Fibroblast of villous mesenchyme (primary cell): Measurements from ENCODE around the gene TRIM33. TPM values are rescaled to one million over a fixed set of nuclear protein-coding genes. Genes with fewer than 3 reads are reported as not detected.

Experiments used
- DNase-seq: peaks from one replicate; pipeline ENCODE4 v3.0.0-alpha.2; 2010; ENCODE audit warnings: low read depth
- H3K4me3 ChIP-seq: 2 replicates; pipeline ENCODE4 v1.5.1; 2011; ENCODE audit warnings: low read depth, mild to moderate bottlenecking, low read length
- total RNA-seq: library from RNA; depleted of rRNA; stranded (reverse); fragments of >200 nt; gene quantifications from 2 replicates; pipeline ENCODE4 v1.2.3, GENCODE V29; 2012
- TF ChIP-seq, protein P1 (sequence below): IDR thresholded peaks from 2 replicates; pipeline ENCODE4 v1.5.1; 2012; ENCODE audit warnings: low read depth, mild to moderate bottlenecking, low read length; ENCODE audit not compliant: insufficient read depth

TRIM33 gene
- total RNA-seq, 1 donor: 36.3 TPM

DNA sequence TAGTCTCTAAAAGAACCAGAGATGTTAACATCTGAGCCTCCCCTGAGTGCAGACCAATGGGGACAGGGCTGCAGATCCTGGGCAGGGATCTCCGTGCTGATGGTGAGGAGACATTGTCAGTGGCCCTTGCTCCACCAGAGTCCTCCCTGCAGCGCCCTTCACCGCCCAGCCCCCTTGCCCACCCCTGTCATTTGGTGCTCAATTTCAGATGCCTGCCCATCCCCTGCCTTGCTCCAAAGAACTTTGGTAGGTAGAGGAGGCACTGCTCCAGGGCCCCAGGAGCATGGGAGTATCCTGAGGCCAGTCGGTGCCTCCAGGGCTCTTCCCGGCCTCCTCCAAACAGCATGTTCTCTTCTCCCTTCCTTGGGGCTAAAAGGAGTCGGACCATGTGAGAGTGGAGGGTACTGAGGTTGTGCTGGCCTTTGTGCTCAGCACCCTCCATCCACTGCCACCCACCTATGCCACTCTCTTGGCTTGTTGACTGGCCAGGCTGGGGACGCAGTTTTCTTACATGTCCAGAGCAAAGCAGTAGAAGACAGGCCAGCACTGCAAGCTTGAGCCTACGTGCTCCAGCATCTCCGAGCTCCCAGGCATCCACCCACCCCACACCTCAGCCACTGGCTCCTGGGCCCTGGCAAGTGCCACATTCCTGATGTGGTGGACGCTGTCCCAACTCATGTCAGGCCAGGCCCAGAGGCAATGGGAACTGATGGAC, 160.1 kb downstream of the TRIM33 start:
- H3K4me3 ChIP-seq: no peak overlapping the region
- TF ChIP-seq, protein P1, sequence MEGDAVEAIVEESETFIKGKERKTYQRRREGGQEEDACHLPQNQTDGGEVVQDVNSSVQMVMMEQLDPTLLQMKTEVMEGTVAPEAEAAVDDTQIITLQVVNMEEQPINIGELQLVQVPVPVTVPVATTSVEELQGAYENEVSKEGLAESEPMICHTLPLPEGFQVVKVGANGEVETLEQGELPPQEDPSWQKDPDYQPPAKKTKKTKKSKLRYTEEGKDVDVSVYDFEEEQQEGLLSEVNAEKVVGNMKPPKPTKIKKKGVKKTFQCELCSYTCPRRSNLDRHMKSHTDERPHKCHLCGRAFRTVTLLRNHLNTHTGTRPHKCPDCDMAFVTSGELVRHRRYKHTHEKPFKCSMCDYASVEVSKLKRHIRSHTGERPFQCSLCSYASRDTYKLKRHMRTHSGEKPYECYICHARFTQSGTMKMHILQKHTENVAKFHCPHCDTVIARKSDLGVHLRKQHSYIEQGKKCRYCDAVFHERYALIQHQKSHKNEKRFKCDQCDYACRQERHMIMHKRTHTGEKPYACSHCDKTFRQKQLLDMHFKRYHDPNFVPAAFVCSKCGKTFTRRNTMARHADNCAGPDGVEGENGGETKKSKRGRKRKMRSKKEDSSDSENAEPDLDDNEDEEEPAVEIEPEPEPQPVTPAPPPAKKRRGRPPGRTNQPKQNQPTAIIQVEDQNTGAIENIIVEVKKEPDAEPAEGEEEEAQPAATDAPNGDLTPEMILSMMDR: no peak
- DNase-seq: no peak

DNA sequence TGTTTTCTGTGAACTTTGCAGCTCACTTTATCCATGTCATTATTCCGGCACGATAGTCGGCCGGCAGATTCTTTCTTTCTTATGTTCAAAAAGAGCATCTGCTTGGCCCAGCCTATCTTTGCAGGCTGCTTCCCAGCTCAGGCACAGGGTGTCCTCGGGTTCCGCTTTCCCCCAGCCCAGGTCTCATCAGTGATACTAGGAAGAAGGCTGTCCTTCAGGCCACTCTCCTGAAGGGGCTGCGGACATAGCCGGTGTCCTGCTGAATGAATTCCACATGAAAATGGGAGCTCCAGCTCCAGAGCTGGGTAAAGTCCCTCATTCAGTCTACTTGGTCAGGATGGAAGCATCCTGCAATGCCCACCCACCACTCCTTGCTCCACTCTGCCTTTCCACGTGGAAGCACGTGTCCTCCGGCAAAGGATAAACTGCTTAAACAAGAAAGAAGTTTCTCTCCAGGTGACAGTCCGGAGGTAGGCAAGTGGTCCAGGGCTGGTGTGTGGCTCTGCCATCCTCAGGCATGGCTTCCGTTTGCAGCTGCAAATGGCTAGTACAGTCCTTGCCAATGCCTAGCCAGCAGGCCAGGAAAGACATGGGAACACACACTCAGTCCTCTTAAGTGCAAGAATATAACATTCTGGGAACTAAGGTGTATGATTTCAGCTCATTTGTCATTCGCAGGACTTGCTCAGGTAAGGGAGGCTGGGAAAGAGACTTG, 161.0 kb downstream of the TRIM33 start:
- no peak overlapping the region for H3K4me3 ChIP-seq
- TF ChIP-seq, protein P1: no peak
- no peak for DNase-seq

DNA sequence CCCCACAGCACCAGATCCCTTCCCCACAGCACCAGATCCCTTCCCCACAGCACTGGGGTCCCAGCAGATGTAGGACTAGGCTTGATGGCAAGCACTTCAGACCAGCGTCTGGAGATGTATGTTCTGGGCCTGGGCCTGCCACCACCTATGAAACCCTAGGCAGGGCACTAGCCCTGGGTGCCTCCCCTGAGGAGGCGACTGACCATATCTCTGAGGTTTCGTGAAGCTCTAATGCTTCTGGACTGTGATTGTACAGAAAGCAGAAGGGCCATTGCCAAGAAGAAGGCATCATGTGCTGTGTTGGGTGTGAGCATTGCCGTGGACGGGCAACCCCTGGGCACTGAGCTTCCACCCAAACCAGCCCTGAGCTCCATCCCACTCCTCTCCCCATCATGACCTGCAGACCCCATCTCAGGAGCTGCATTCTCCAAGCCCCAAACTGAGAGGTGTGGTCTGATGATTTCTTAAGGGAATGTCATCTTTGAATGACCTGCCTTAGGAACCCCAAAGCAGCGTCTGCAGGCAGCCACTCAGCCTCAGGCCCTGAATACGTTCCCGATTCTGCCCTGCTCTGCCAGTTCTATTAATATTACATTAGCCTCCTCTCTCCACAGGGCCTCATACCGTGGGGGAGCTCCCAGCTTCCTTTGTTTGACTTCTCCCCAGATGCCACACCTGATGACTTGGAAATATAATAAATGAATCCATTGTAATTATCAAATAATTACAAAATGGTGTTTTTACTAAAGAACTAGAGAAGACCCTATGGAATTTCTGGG, 163.4 kb downstream of the TRIM33 start:
- no peak for DNase-seq
- TF ChIP-seq, protein P1: no peak

DNA sequence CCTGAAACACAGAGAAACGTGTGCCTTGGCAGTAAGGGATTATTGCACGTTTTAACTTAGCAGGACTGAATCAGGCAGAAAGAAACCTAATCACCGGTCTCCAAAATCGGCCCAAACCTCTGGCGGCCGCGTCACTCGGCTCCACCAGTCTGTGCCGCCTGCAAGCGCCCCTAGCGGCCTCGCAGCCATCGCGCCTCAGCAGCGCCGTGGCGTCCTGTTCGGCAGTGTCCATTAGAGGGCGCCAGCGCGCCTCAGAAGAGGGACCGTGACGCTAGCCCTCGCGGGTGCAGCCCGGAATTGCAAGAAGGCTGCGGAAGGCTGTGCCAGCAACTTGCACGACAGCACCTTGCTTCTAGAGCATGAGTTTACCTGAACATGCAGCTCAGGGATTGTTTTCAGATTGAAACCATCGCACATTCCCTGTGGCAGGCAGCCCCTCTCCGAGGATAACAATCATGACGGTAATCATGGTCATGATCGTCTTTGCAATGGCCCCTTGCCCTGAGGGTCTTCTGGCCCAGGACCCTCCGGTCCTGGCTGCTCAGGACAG, 164.4 kb downstream of the TRIM33 start:
- peak overlapping the region; percentile 64 for H3K4me3 ChIP-seq
- TF ChIP-seq, protein P1: peak; percentile 100
- peak; percentile 93 for DNase-seq

More for the DNA sequence above, 163.4 kb downstream of the TRIM33 start:
- no peak overlapping the region for H3K4me3 ChIP-seq

DNA sequence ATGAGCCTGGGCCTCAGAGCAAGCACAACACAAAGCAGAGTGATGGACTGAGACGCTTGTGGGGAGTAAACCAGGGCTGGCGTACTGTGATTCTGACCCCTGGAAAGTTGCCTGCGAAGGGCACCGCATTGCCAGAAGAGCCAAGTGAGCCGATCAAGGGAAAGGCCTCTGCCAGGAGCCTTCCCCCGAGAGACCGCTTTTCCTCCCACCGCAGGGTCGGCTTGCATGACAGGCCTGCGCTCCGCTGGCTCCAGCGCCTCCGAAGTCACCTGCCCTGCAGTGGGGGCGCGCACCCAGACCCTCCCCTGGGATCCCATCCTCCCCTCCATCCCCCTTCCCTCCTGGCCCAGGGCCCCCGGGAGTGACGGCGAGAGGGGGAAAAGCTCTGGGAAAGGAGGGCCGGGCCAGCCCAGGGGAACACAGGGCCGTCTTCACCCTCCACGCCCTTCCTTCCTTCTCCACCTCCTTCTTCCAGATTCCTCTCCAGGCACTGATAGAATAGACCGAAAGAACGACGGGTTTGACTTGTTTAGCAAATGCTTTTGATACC, 165.0 kb downstream of the TRIM33 start:
- peak overlapping the region; percentile 64 for H3K4me3 ChIP-seq
- DNase-seq: no peak
- TF ChIP-seq, protein P1: no peak

DNA sequence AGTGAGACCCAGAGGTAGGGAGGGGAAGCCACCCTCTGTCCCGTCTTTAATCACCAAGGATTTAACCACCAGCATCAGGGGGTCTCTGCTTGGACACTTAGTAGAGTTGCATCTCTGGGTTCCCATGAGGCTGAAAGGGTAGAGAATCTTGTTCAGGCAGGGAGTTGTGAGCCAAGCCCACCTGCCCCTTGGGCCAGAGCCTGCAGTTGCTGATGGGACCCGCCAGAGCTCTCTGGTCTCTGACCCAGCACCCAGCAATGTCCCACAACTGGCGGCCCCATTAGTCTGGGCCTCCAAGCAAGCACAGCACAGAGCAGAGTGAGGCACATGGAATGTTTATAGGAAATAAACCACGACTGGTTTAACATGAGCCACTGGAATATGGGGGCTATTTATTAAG, 166.3 kb downstream of the TRIM33 start:
- DNase-seq: no peak
- TF ChIP-seq, protein P1: no peak
- no peak overlapping the region for H3K4me3 ChIP-seq
